Neural crest cell (in vitro differentiated cells): ENCODE data around the gene CHAF1A. TPM values are rescaled to one million over a fixed set of nuclear protein-coding genes. Genes with fewer than 3 reads are reported as not detected.

Source experiments
- DNase-seq: peaks from one replicate; pipeline ENCODE4 v3.0.0; 2021; ENCODE audit warnings: low read depth, mixed read lengths, low spot score
- H3K27ac Mint-ChIP-seq: one replicate; pipeline ENCODE4 v1.8.0; 2021; ENCODE audit warnings: mild to moderate bottlenecking, mixed read lengths; ENCODE audit not compliant: unreplicated experiment
- H3K27me3 Mint-ChIP-seq: 2 replicates; pipeline ENCODE4 v1.8.0; 2021; ENCODE audit warnings: low read depth, mild to moderate bottlenecking, mixed read lengths
- H3K36me3 Mint-ChIP-seq: 2 replicates; pipeline ENCODE4 v1.8.0; 2021; ENCODE audit warnings: low read depth, mild to moderate bottlenecking, mixed read lengths
- H3K4me1 Mint-ChIP-seq: 2 replicates; pipeline ENCODE4 v1.8.0; 2021; ENCODE audit warnings: mixed read lengths
- H3K4me3 Mint-ChIP-seq: one replicate; pipeline ENCODE4 v1.8.0; 2021; ENCODE audit warnings: mild to moderate bottlenecking, mixed read lengths
- H3K9me3 Mint-ChIP-seq: 2 replicates; pipeline ENCODE4 v1.8.0; 2021; ENCODE audit warnings: mixed read lengths
- CTCF ChIP-seq: fragments of 200-600 bp; sonication (generic); conservative IDR thresholded peaks from 2 replicates; pipeline ENCODE4 v1.5.0; 2021; ENCODE audit warnings: antibody characterized with exemption, mild to moderate bottlenecking
- total RNA-seq: library from RNA; stranded (reverse); gene quantifications from 2 replicates; pipeline ENCODE4 v1.2.1, GENCODE V29; 2021

CHAF1A gene
- total RNA-seq, 1 donor from 2014 or later: 120 TPM

- Mint-ChIP-seq H3K27ac (no peak overlapping the region), H3K36me3 (peaks cover 6% of the 10 kb centered on the region)
Observed at GRCh38 chr19:4441994-4442818, 39.8 kb downstream of the CHAF1A start.

DNA sequence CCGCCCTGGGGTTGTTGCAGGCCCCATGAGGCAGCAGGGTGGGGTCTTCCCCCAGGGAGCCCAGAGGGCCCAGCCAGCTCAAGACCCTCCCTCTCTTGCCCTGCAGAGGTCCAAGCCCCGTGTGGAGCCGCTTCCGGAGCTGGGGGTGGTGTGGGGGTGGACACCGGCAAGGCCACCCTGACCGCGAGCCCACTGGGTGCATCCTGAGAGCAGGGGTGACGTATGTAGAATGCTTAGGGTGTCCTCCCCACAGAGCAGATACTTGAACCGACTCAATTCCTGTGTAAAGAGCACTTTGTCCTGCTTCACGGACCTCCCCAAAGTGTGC, 40.3 kb downstream of the CHAF1A start:
- Mint-ChIP-seq H3K4me1 (no peaks in the 10 kb centered on the region), H3K27ac (no peak overlapping the region), H3K36me3 (peaks cover 6% of the 10 kb centered on the region), H3K9me3 (no peaks in the 10 kb centered on the region), H3K4me3 (peak overlapping the region; percentile 57), H3K27me3 (peaks cover 5% of the 10 kb centered on the region)
- no peak for DNase-seq
- no peak for TF ChIP-seq CTCF

More at GRCh38 chr19:4441994-4442818, 39.8 kb downstream of the CHAF1A start:
- DNase-seq: no peak
- Mint-ChIP-seq H3K4me1 (no peaks in the 10 kb centered on the region), H3K9me3 (no peaks in the 10 kb centered on the region), H3K4me3 (peak overlapping the region; percentile 45), H3K27me3 (peaks cover 5% of the 10 kb centered on the region)
- TF ChIP-seq CTCF: no peak

- Mint-ChIP-seq H3K27ac (no peak overlapping the region), H3K27me3 (peaks cover 5% of the 10 kb centered on the region), H3K4me3 (peak overlapping the region; percentile 57), H3K9me3 (no peaks in the 10 kb centered on the region), H3K36me3 (peaks cover 6% of the 10 kb centered on the region), H3K4me1 (no peaks in the 10 kb centered on the region)
- no peak for TF ChIP-seq CTCF
- DNase-seq: no peak
Observed at GRCh38 chr19:4443188-4443587, 40.7 kb downstream of the CHAF1A start.

GRCh38 chr19:4443966-4444764, 41.7 kb downstream of the CHAF1A start:
- peaks cover 7% of the 10 kb centered on the region for H3K36me3 Mint-ChIP-seq
- TF ChIP-seq CTCF: no peak
- DNase-seq: no peak
- peak overlapping the region; percentile 65 for H3K4me3 Mint-ChIP-seq
- H3K4me1 Mint-ChIP-seq: no peaks in the 10 kb centered on the region
- no peaks in the 10 kb centered on the region for H3K9me3 Mint-ChIP-seq
- peaks cover 5% of the 10 kb centered on the region for H3K27me3 Mint-ChIP-seq
- no peak overlapping the region for H3K27ac Mint-ChIP-seq

DNA sequence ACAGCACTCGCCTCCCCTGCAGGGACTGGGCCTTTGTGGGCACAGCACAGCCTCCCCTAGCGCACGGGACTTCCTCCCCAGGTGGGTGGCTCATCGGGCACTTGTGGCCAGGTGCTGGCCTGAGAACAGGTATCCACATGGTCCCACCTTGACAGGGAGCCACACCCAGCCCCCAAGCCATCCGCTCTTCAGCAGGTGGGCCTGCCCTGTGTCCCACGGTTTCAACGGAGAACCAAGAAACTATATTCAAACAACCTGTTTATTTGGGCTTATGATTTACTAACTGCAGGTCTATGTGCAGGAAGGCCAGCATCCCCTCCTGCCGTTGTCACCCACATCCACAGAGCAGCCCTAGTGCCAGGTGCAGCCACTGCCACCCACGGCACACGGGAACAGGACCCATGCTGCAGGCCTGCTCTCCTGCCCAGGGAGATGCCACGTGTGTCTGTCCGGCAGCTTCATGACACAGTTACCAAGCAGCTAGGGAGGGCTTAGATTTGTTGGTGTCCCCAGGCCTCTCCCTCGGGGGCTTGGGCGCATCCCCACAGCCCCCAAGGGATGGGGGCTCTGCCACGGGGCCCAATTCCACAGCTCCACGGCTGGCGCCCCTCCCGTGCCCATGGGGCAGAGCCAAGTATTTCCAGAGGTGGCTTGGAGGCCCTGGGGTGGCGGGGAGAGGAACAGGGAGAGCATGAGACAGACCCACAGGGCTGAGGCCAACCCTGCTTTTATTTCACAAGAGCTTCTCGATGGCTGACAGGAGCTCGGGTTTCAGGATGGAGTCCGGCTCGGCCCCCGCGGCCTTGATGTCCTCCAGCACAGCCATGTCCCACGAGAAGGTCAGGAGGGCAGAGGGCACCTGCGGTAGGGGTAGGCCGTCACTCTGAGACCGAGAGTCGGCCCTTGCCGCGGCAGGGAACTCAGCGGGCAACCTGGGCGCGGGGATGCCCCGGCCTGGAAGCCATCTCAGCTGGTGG, 42.6 kb downstream of the CHAF1A start:
- H3K36me3 Mint-ChIP-seq: peaks cover 5% of the 10 kb centered on the region
- H3K27me3 Mint-ChIP-seq: peaks cover 5% of the 10 kb centered on the region
- no peak for TF ChIP-seq CTCF
- H3K4me1 Mint-ChIP-seq: no peaks in the 10 kb centered on the region
- no peak overlapping the region for H3K4me3 Mint-ChIP-seq
- no peak overlapping the region for H3K27ac Mint-ChIP-seq
- no peaks in the 10 kb centered on the region for H3K9me3 Mint-ChIP-seq
- no peak for DNase-seq
